Neural progenitor cell (in vitro differentiated cells): ENCODE results near the gene ALAS1. TPM values are rescaled to one million over a fixed set of nuclear protein-coding genes. Genes with fewer than 3 reads are reported as not detected.

Source experiments
- DNase-seq: peaks from one replicate; pipeline ENCODE4 v3.0.0-alpha.2; 2016; ENCODE audit warnings: low spot score
- H2AFZ ChIP-seq: fragments of 200-600 bp; sonication (generic); replicated peaks from 2 replicates; pipeline ENCODE4 v1.6.1; 2016; ENCODE audit warnings: antibody characterized with exemption
- H3F3A ChIP-seq: fragments of 200-600 bp; sonication (generic); 2 replicates; pipeline ENCODE4 v1.6.1; 2016; ENCODE audit warnings: antibody characterized with exemption, low read depth
- H3K27ac ChIP-seq: fragments of 200-600 bp; sonication (generic); 2 replicates; pipeline ENCODE4 v1.5.1; 2016; ENCODE audit warnings: mild to moderate bottlenecking
- H3K27me3 ChIP-seq: fragments of 200-600 bp; sonication (generic); 2 replicates; pipeline ENCODE4 v1.6.1; 2016; ENCODE audit warnings: mild to moderate bottlenecking, moderate library complexity
- H3K36me3 ChIP-seq: fragments of 200-600 bp; sonication (generic); 2 replicates; pipeline ENCODE4 v1.5.1; 2016
- H3K4me1 ChIP-seq: fragments of 200-600 bp; sonication (generic); 2 replicates; pipeline ENCODE4 v1.6.1; 2016; ENCODE audit warnings: mixed run types
- H3K4me2 ChIP-seq: fragments of 200-600 bp; sonication (generic); 2 replicates; pipeline ENCODE4 v1.6.1; 2016
- H3K4me3 ChIP-seq: fragments of 200-600 bp; sonication (generic); 2 replicates; pipeline ENCODE4 v1.5.1; 2016
- H3K79me2 ChIP-seq: fragments of 200-600 bp; sonication (generic); 2 replicates; pipeline ENCODE4 v1.6.1; 2016; ENCODE audit warnings: low read depth
- H3K9ac ChIP-seq: fragments of 200-600 bp; sonication (generic); 2 replicates; pipeline ENCODE4 v1.6.1; 2016
- H3K9me3 ChIP-seq: fragments of 200-600 bp; sonication (generic); 2 replicates; pipeline ENCODE4 v1.5.1; 2016; ENCODE audit warnings: low read depth
- H4K20me1 ChIP-seq: fragments of 200-600 bp; sonication (generic); 2 replicates; pipeline ENCODE4 v1.6.1; 2016; ENCODE audit warnings: low read depth
- H3K27ac Mint-ChIP-seq: 3 replicates; pipeline ENCODE4 v1.8.0; 2021; ENCODE audit warnings: mixed read lengths
- H3K27me3 Mint-ChIP-seq: 2 replicates; pipeline ENCODE4 v1.8.0; 2022; ENCODE audit warnings: low read depth, mild to moderate bottlenecking, inconsistent platforms, moderate library complexity, mixed read lengths; ENCODE audit not compliant: insufficient read depth
- H3K36me3 Mint-ChIP-seq: 3 replicates; pipeline ENCODE4 v1.8.0; 2021; ENCODE audit warnings: mixed read lengths
- H3K4me1 Mint-ChIP-seq: 3 replicates; pipeline ENCODE4 v1.8.0; 2021; ENCODE audit warnings: mixed read lengths
- H3K4me3 Mint-ChIP-seq: 3 replicates; pipeline ENCODE4 v1.8.0; 2021; ENCODE audit warnings: mild to moderate bottlenecking, moderate library complexity, mixed read lengths
- H3K9me3 Mint-ChIP-seq: 3 replicates; pipeline ENCODE4 v1.8.0; 2020; ENCODE audit warnings: mixed read lengths
- CTCF ChIP-seq: fragments of 200-600 bp; sonication (generic); IDR thresholded peaks from 2 replicates; pipeline ENCODE4 v1.5.1; 2017; ENCODE audit warnings: antibody characterized with exemption, mild to moderate bottlenecking
- EZH2 ChIP-seq: fragments of 200-600 bp; sonication (generic); IDR thresholded peaks from 2 replicates; pipeline ENCODE4 v1.6.1; 2017; ENCODE audit warnings: antibody characterized with exemption, mild to moderate bottlenecking, moderate library complexity
- EZH2phosphoT487 ChIP-seq: fragments of 200-600 bp; sonication (generic); IDR thresholded peaks from 2 replicates; pipeline ENCODE4 v1.6.1; 2017; ENCODE audit warnings: antibody characterized with exemption
- total RNA-seq: library from RNA; depleted of rRNA; stranded (reverse); fragments of >200 nt; gene quantifications from 2 replicates; pipeline ENCODE4 v1.2.3, GENCODE V29; 2015; ENCODE audit warnings: low replicate concordance

Gene ALAS1
- total RNA-seq, 1 donor from 2014 or later: 35.0 TPM

- Histone ChIP-seq H3F3A (no peaks in the 10 kb centered on the region), H3K4me3 (no peak overlapping the region), H3K9ac (no peak overlapping the region), H3K79me2 (no peaks in the 10 kb centered on the region), H2AFZ (no peak overlapping the region), H3K27ac (no peak overlapping the region), H4K20me1 (no peaks in the 10 kb centered on the region), H3K4me2 (no peak overlapping the region), H3K9me3 (no peaks in the 10 kb centered on the region), H3K36me3 (no peaks in the 10 kb centered on the region), H3K27me3 (no peaks in the 10 kb centered on the region), H3K4me1 (no peaks in the 10 kb centered on the region)
- no peak overlapping the region for H3K4me3 Mint-ChIP-seq
- no peaks in the 10 kb centered on the region for H3K9me3 Mint-ChIP-seq
- TF ChIP-seq CTCF (peak; percentile 54), EZH2 (no peak), EZH2phosphoT487 (no peak)
- peaks cover 7% of the 10 kb centered on the region for H3K36me3 Mint-ChIP-seq
- peak; percentile 38 for DNase-seq
- peaks cover 5% of the 10 kb centered on the region for H3K4me1 Mint-ChIP-seq
- H3K27me3 Mint-ChIP-seq: peaks cover 2% of the 10 kb centered on the region
- H3K27ac Mint-ChIP-seq: no peak overlapping the region
Observed at GRCh38 chr3:52232279-52233107, 34.5 kb downstream of the ALAS1 start.

- Mint-ChIP-seq H3K9me3 (no peaks in the 10 kb centered on the region), H3K36me3 (peaks cover 7% of the 10 kb centered on the region), H3K27ac (no peak overlapping the region), H3K4me3 (no peak overlapping the region), H3K27me3 (peaks cover 2% of the 10 kb centered on the region), H3K4me1 (peaks cover 9% of the 10 kb centered on the region)
- Histone ChIP-seq H3K4me1 (peaks cover 6% of the 10 kb centered on the region), H4K20me1 (peaks cover 5% of the 10 kb centered on the region), H3K9me3 (no peaks in the 10 kb centered on the region), H3K4me3 (no peak overlapping the region), H3K4me2 (no peak overlapping the region), H3K79me2 (no peaks in the 10 kb centered on the region), H3K27me3 (no peaks in the 10 kb centered on the region), H3K36me3 (no peaks in the 10 kb centered on the region), H2AFZ (no peak overlapping the region), H3K27ac (no peak overlapping the region), H3K9ac (no peak overlapping the region), H3F3A (no peaks in the 10 kb centered on the region)
- no peak for DNase-seq
- TF ChIP-seq EZH2: no peak
Observed at GRCh38 chr3:52233108-52233591, 35.2 kb downstream of the ALAS1 start.

GRCh38 chr3:52233968-52234367 is 36.0 kb downstream of the ALAS1 start:
- Mint-ChIP-seq H3K27ac (no peak overlapping the region), H3K9me3 (no peaks in the 10 kb centered on the region), H3K4me3 (no peak overlapping the region), H3K36me3 (peaks cover 7% of the 10 kb centered on the region), H3K27me3 (peaks cover 2% of the 10 kb centered on the region), H3K4me1 (peaks cover 15% of the 10 kb centered on the region)
- Histone ChIP-seq H3F3A (no peaks in the 10 kb centered on the region), H3K4me3 (no peak overlapping the region), H3K79me2 (no peaks in the 10 kb centered on the region), H3K9ac (no peak overlapping the region), H3K4me2 (no peak overlapping the region), H3K9me3 (no peaks in the 10 kb centered on the region), H3K36me3 (no peaks in the 10 kb centered on the region), H3K27ac (no peak overlapping the region), H3K4me1 (peaks cover 8% of the 10 kb centered on the region), H2AFZ (no peak overlapping the region), H4K20me1 (peaks cover 10% of the 10 kb centered on the region), H3K27me3 (no peaks in the 10 kb centered on the region)
- TF ChIP-seq EZH2phosphoT487: no peak
- DNase-seq: no peak

- Mint-ChIP-seq H3K27ac (no peak overlapping the region), H3K4me3 (no peak overlapping the region), H3K27me3 (peaks cover 6% of the 10 kb centered on the region), H3K4me1 (peaks cover 17% of the 10 kb centered on the region), H3K9me3 (no peaks in the 10 kb centered on the region), H3K36me3 (peaks cover 7% of the 10 kb centered on the region)
- H3K27me3 ChIP-seq: no peaks in the 10 kb centered on the region
- peaks cover 1% of the 10 kb centered on the region for H3K79me2 ChIP-seq
- H3K4me3 ChIP-seq: no peak overlapping the region
- no peak for DNase-seq
- no peak overlapping the region for H2AFZ ChIP-seq
- no peak overlapping the region for H3K4me2 ChIP-seq
- H4K20me1 ChIP-seq: peaks cover 10% of the 10 kb centered on the region
- H3K4me1 ChIP-seq: peaks cover 8% of the 10 kb centered on the region
- no peaks in the 10 kb centered on the region for H3K9me3 ChIP-seq
- no peaks in the 10 kb centered on the region for H3K36me3 ChIP-seq
- TF ChIP-seq CTCF: no peak
- TF ChIP-seq EZH2: no peak
- no peak for TF ChIP-seq EZH2phosphoT487
- H3K9ac ChIP-seq: no peak overlapping the region
- H3K27ac ChIP-seq: no peak overlapping the region
- no peaks in the 10 kb centered on the region for H3F3A ChIP-seq
Observed at GRCh38 chr3:52234516-52235447, 36.8 kb downstream of the ALAS1 start.
